ENCODE measurements around the gene RGS7. TPM values are rescaled to one million over a fixed set of nuclear protein-coding genes. Genes with fewer than 3 reads are reported as not detected.

The RGS7 gene
- total and polyA plus RNA-seq, 7 donors: 0.04 TPM; not detected in 6

GRCh38 chr1:240998441-240999015 is 358.5 kb downstream of the RGS7 start:
- intact Hi-C loops (cut with DNase I): no loop called here
- Histone ChIP-seq H3K36me3 (ENCODE audit: insufficient read depth in 1 of 2, low read depth in 1 of 2) (no peaks in the 10 kb centered on the region), H3K27ac (no peak overlapping the region), H3K27me3 (ENCODE audit: insufficient read depth in 3 of 3, low read length in 2 of 3) (no peaks in the 10 kb centered on the region), H3K9me3 (no peaks in the 10 kb centered on the region), H3K4me1 (no peaks in the 10 kb centered on the region), H3K4me3 (no peak overlapping the region)
- TF ChIP-seq CTCF (IDR thresholded peaks at IDR 0.05): no peak
- ATAC-seq: no peak
- DNase-seq: no peak
- WGBS, 3 donors: 87 to 94% (median 90%) methylated on average over 18 of the region's 18 CpGs

- H3K4me3 ChIP-seq: no peak overlapping the region
- TF ChIP-seq CTCF (IDR thresholded peaks at IDR 0.05): no peak
- DNase-seq: no peak
- intact Hi-C loops (cut with DNase I): no loop called here
- WGBS, 3 donors: 67 to 77% (median 73%) methylated on average over 5 of the region's 5 CpGs
- H3K9me3 ChIP-seq: no peaks in the 10 kb centered on the region
- no peak for ATAC-seq
- no peaks in the 10 kb centered on the region for H3K4me1 ChIP-seq
- H3K36me3 ChIP-seq (ENCODE audit: insufficient read depth in 1 of 2, low read depth in 1 of 2): no peaks in the 10 kb centered on the region
- H3K27ac ChIP-seq: no peak overlapping the region
- H3K27me3 ChIP-seq (ENCODE audit: insufficient read depth in 3 of 3, low read length in 2 of 3): no peaks in the 10 kb centered on the region
Measured at GRCh38 chr1:240998024-240998423, 359.0 kb downstream of the RGS7 start.

- DNase-seq (no peak), ATAC-seq (no peak)
- intact Hi-C loops (cut with DNase I): no loop called here
- 77 to 88% (median 88%) methylated on average over 2 of the region's 2 CpGs for WGBS, 3 donors
- H3K27me3 ChIP-seq (ENCODE audit: insufficient read depth in 3 of 3, low read length in 2 of 3): no peaks in the 10 kb centered on the region
- no peak for TF ChIP-seq CTCF (IDR thresholded peaks at IDR 0.05)
- no peaks in the 10 kb centered on the region for H3K4me1 ChIP-seq
- no peaks in the 10 kb centered on the region for H3K36me3 ChIP-seq (ENCODE audit: insufficient read depth in 1 of 2, low read depth in 1 of 2)
- no peaks in the 10 kb centered on the region for H3K9me3 ChIP-seq
- H3K4me3 ChIP-seq: no peak overlapping the region
- H3K27ac ChIP-seq: no peak overlapping the region
Measured at GRCh38 chr1:240993004-240993403, 364.0 kb downstream of the RGS7 start.

GRCh38 chr1:240991230-240991629 is 365.8 kb downstream of the RGS7 start:
- TF ChIP-seq CTCF (IDR thresholded peaks at IDR 0.05): no peak
- intact Hi-C loops (cut with DNase I): no loop called here
- H3K36me3 ChIP-seq (ENCODE audit: insufficient read depth in 1 of 2, low read depth in 1 of 2): no peaks in the 10 kb centered on the region
- no peak overlapping the region for H3K27ac ChIP-seq
- ATAC-seq: no peak
- H3K4me1 ChIP-seq: no peaks in the 10 kb centered on the region
- no peak for DNase-seq
- no peak overlapping the region for H3K4me3 ChIP-seq
- H3K27me3 ChIP-seq (ENCODE audit: insufficient read depth in 3 of 3, low read length in 2 of 3): no peaks in the 10 kb centered on the region
- no peaks in the 10 kb centered on the region for H3K9me3 ChIP-seq
- 77 to 84% (median 77%) methylated on average over 5 of the region's 5 CpGs for WGBS, 3 donors

- H3K36me3 ChIP-seq (ENCODE audit: insufficient read depth in 1 of 2, low read depth in 1 of 2): no peaks in the 10 kb centered on the region
- ATAC-seq: no peak
- H3K9me3 ChIP-seq: no peaks in the 10 kb centered on the region
- H3K4me1 ChIP-seq: no peaks in the 10 kb centered on the region
- no peak overlapping the region for H3K27ac ChIP-seq
- H3K27me3 ChIP-seq (ENCODE audit: insufficient read depth in 3 of 3, low read length in 2 of 3): no peaks in the 10 kb centered on the region
- DNase-seq: no peak
- no peak overlapping the region for H3K4me3 ChIP-seq
- TF ChIP-seq CTCF (IDR thresholded peaks at IDR 0.05): no peak
- intact Hi-C loops (cut with DNase I): loop anchor here in 1 of 2 donors (2.0 kb wide), 1 partner anchor 19 kb away; no protein-coding TSS in a partner anchor
- 64 to 69% (median 65%) methylated on average over 5 of the region's 5 CpGs for WGBS, 3 donors
Measured at GRCh38 chr1:240987928-240988327, 369.1 kb downstream of the RGS7 start.

Measured in psoas muscle (tissue), 8 donors.